H1 (cell line): ENCODE data around the gene CFAP92. TPM values are rescaled to one million over a fixed set of nuclear protein-coding genes. Genes with fewer than 3 reads are reported as not detected.

Experiments used
- CTCF ChIA-PET: fragments of 300-600 bp; sonication (Branson Sonifier 250); formaldehyde crosslinking; loops from one replicate; lab custom pipeline; 2021; ENCODE audit not compliant: partially characterized antibody; lab: Charles Lee
- POLR2A ChIA-PET: fragments of 300-600 bp; sonication (Branson Sonifier 250); formaldehyde crosslinking; loops from one replicate; lab custom pipeline; 2021; ENCODE audit warnings: inconsistent platforms; ENCODE audit not compliant: partially characterized antibody; lab: Charles Lee
- DNase-seq, 2 experiments: peaks; one replicate each; pipeline versions ENCODE4 v3.0.0 to v3.0.0-alpha.2; 2010 to 2022; ENCODE audit warnings: low spot score in 2 of 2, low read depth in 1 of 2, mixed read lengths in 1 of 2
- FAIRE-seq: peaks from 2 replicates; lab custom pipeline; 2011; peaks lifted over from hg19 to GRCh38; lab: Jason Lieb, UNC
- H2AFZ ChIP-seq: 2 replicates; pipeline ENCODE4 v1.8.1; 2012; ENCODE audit warnings: low read length, inconsistent platforms
- H2AK5ac ChIP-seq: 2 replicates; pipeline ENCODE4 v1.6.1; 2013; ENCODE audit warnings: low read depth, low read length
- H2BK120ac ChIP-seq: replicated peaks from 2 replicates; pipeline ENCODE3; 2013; ENCODE audit warnings: low read depth, low read length, inconsistent platforms
- H2BK12ac ChIP-seq: 2 replicates; pipeline ENCODE4 v1.6.1; 2013; ENCODE audit warnings: low read depth, low read length
- H2BK15ac ChIP-seq: 2 replicates; pipeline ENCODE4 v1.6.1; 2013; ENCODE audit warnings: low read length
- H2BK20ac ChIP-seq: 2 replicates; pipeline ENCODE4 v1.6.1; 2013; ENCODE audit warnings: low read length
- H2BK5ac ChIP-seq: 2 replicates; pipeline ENCODE4 v1.6.1; 2013; ENCODE audit warnings: low read depth, low read length
- H3K14ac ChIP-seq: 2 replicates; pipeline ENCODE4 v1.6.1; 2013; ENCODE audit warnings: inconsistent platforms; ENCODE audit not compliant: insufficient read length
- H3K18ac ChIP-seq: 2 replicates; pipeline ENCODE4 v1.6.1; 2013; ENCODE audit warnings: low read length; ENCODE audit errors: extremely low read depth
- H3K23ac ChIP-seq: 2 replicates; pipeline ENCODE4 v1.6.1; 2013; ENCODE audit warnings: inconsistent platforms; ENCODE audit not compliant: insufficient read length
- H3K23me2 ChIP-seq: 2 replicates; pipeline ENCODE4 v1.6.1; 2013; ENCODE audit warnings: low read depth, low read length
- H3K27ac ChIP-seq: 2 replicates; pipeline ENCODE4 v1.6.1; 2011; ENCODE audit warnings: low read depth, low read length, inconsistent platforms
- H3K27me3 ChIP-seq, 4 experiments: replicated peaks in 1 of 4; 1 replicate in 1 of 4; 2 replicates in 3 of 4; pipeline versions ENCODE4 v1.6.1 to v1.8.1; 2011 to 2013; ENCODE audit warnings: low read length in 3 of 4, mild to moderate bottlenecking in 3 of 4, inconsistent platforms in 2 of 4, mixed read lengths in 2 of 4, moderate library complexity in 1 of 4; ENCODE audit not compliant: control insufficient read depth in 3 of 4, insufficient read depth in 3 of 4; ENCODE audit errors: extremely low read depth in 1 of 4
- H3K36me3 ChIP-seq, 4 experiments: 2 replicates each; pipeline versions ENCODE4 v1.6.1 to v1.8.1; 2011 to 2013; ENCODE audit warnings: mild to moderate bottlenecking in 4 of 4, low read length in 3 of 4, moderate library complexity in 2 of 4, control low read depth in 1 of 4, inconsistent platforms in 1 of 4; ENCODE audit not compliant: insufficient read depth in 4 of 4, control insufficient read depth in 2 of 4
- H3K4ac ChIP-seq: replicated peaks from 2 replicates; pipeline ENCODE3; 2013; ENCODE audit warnings: low read length, low read depth, mixed read lengths, inconsistent platforms; ENCODE audit not compliant: insufficient read length
- H3K4me1 ChIP-seq, 4 experiments: replicated peaks in 1 of 4; 1 replicate in 1 of 4; 2 replicates in 3 of 4; pipeline versions ENCODE4 v1.6.1 to v1.8.1; 2011 to 2013; ENCODE audit warnings: low read length in 3 of 4, inconsistent platforms in 2 of 4, mixed read lengths in 1 of 4; ENCODE audit not compliant: insufficient read depth in 4 of 4, control insufficient read depth in 3 of 4
- H3K4me2 ChIP-seq, 2 experiments: 2 replicates each; pipeline versions ENCODE4 v1.6.1 to v1.8.1; 2011 to 2013; ENCODE audit warnings: low read depth in 2 of 2, low read length in 2 of 2, control low read depth in 1 of 2, inconsistent platforms in 1 of 2, mild to moderate bottlenecking in 1 of 2; ENCODE audit not compliant: insufficient read depth in 1 of 2
- H3K4me3 ChIP-seq, 4 experiments: fragments of 200-600, 300-600 bp in 1 of 4; sonication (generic), shearing (Covaris generic), sonication (Bioruptor Twin) in 1 of 4; 2 replicates each; pipeline versions ENCODE4 v1.5.1 to v1.8.1; 2011 to 2016; ENCODE audit warnings: low read length in 4 of 4, low read depth in 3 of 4, control low read depth in 2 of 4, inconsistent platforms in 2 of 4, mild to moderate bottlenecking in 2 of 4, mixed read lengths in 1 of 4, moderate library complexity in 1 of 4; ENCODE audit not compliant: insufficient read depth in 2 of 4; ENCODE audit errors: extremely low read depth in 1 of 4
- H3K56ac ChIP-seq: replicated peaks from 2 replicates; pipeline ENCODE3; 2013; ENCODE audit warnings: low read depth, mild to moderate bottlenecking, mixed read lengths, low read length, inconsistent platforms; ENCODE audit not compliant: insufficient read length
- H3K79me1 ChIP-seq: 2 replicates; pipeline ENCODE4 v1.6.1; 2013; ENCODE audit warnings: low read depth, low read length, control low read depth
- H3K79me2 ChIP-seq, 2 experiments: 2 replicates each; pipeline versions ENCODE4 v1.6.1 to v1.8.1; 2012 to 2013; ENCODE audit warnings: low read length in 2 of 2, mild to moderate bottlenecking in 2 of 2, inconsistent platforms in 1 of 2; ENCODE audit not compliant: insufficient read depth in 2 of 2, control insufficient read depth in 1 of 2
- H3K9ac ChIP-seq, 4 experiments: replicated peaks in 1 of 4; 1 replicate in 1 of 4; 2 replicates in 3 of 4; pipeline versions ENCODE4 v1.6.1 to v1.8.1; 2011 to 2013; ENCODE audit warnings: low read depth in 3 of 4, low read length in 3 of 4, control low read depth in 2 of 4, mild to moderate bottlenecking in 2 of 4, moderate library complexity in 2 of 4, inconsistent platforms in 1 of 4; ENCODE audit errors: extremely low read depth in 1 of 4
- H3K9me3 ChIP-seq, 2 experiments: 2 replicates each; pipeline versions ENCODE4 v1.6.1 to v1.8.1; 2012 to 2013; ENCODE audit warnings: mild to moderate bottlenecking in 2 of 2, moderate library complexity in 2 of 2, control low read depth in 1 of 2, inconsistent platforms in 1 of 2, low read depth in 1 of 2, low read length in 1 of 2, mixed read lengths in 1 of 2; ENCODE audit not compliant: insufficient read depth in 2 of 2
- H4K20me1 ChIP-seq, 2 experiments: replicated peaks in 1 of 2; 2 replicates each; pipeline versions ENCODE3 to v1.8.1; 2011 to 2013; ENCODE audit warnings: inconsistent platforms in 2 of 2, low read length in 2 of 2, mild to moderate bottlenecking in 1 of 2; ENCODE audit not compliant: insufficient read depth in 2 of 2, control insufficient read depth in 1 of 2
- H4K5ac ChIP-seq: 2 replicates; pipeline ENCODE4 v1.6.1; 2013; ENCODE audit warnings: low read length, low read depth, mixed read lengths, inconsistent platforms; ENCODE audit not compliant: insufficient read length
- H4K8ac ChIP-seq: 2 replicates; pipeline ENCODE4 v1.8.0; 2013; ENCODE audit warnings: mild to moderate bottlenecking, moderate library complexity, low read length, inconsistent platforms; ENCODE audit not compliant: insufficient read depth; ENCODE audit errors: extremely low read depth
- H4K91ac ChIP-seq: replicated peaks from 2 replicates; pipeline ENCODE3; 2013; ENCODE audit warnings: low read length, mixed read lengths, inconsistent platforms; ENCODE audit not compliant: insufficient read length
- JUN ChIP-seq: IDR thresholded peaks from 2 replicates; pipeline ENCODE4 v1.6.1; 2011; ENCODE audit warnings: low read depth, mild to moderate bottlenecking, improper control_type of control experiment, low read length
- SP1 ChIP-seq: IDR thresholded peaks from 2 replicates; pipeline ENCODE4 v1.6.1; 2011; ENCODE audit warnings: low read depth, low read length
- TAF7 ChIP-seq: optimal IDR thresholded peaks from 2 replicates; pipeline ENCODE3; 2011; ENCODE audit warnings: low read depth, mild to moderate bottlenecking, inconsistent platforms, low read length, moderate library complexity, borderline replicate concordance
- WGBS, 2 experiments: shearing (Covaris generic) in 1 of 2; methylation state at CpG; one replicate each; pipeline versions ENCODE4 v1.1.6 to v1.1.7; 2013 to 2015; ENCODE audit warnings: low lambda C conversion rate in 2 of 2, mixed read lengths in 2 of 2, inconsistent platforms in 1 of 2, low coverage in 1 of 2, missing lambda C conversion rate in 1 of 2; ENCODE audit not compliant: insufficient replicate concordance in 2 of 2, insufficient coverage in 1 of 2, insufficient read length in 1 of 2; ENCODE audit errors: extremely low coverage in 1 of 2, missing lambda C conversion rate in 1 of 2; 5-methylcytosine and 5-hydroxymethylcytosine counted together
- polyA plus RNA-seq, 7 experiments: library from polyadenylated mRNA; depleted of rRNA in 3 of 7; stranded (reverse) in 5 of 7; unstranded in 2 of 7; fragments of >200 nt in 5 of 7; fragments of 200-250 nt in 2 of 7; gene quantifications; 1 replicate in 5 of 7; 2 replicates in 1 of 7; 4 replicates in 1 of 7; pipeline versions ENCODE4 v1.2.1 to v1.2.3, GENCODE V29; 2011 to 2013; ENCODE audit warnings: missing spikeins in 2 of 7, mixed read lengths in 2 of 7
- total RNA-seq: library from RNA; stranded (reverse); fragmentation: NEBNext Ultra II Directional; extraction: Animal tissue kit (Norgen Biotek cat#: 25700); gene quantifications from 2 replicates; pipeline ENCODE4 v1.2.1, GENCODE V29; 2021

Gene CFAP92
- total and polyA plus RNA-seq, 2 of the 8 experiments (the other 6 are each of a cell fraction or from before 2014, with no cell fraction given) = 0.77 to 2.0 TPM

DNA sequence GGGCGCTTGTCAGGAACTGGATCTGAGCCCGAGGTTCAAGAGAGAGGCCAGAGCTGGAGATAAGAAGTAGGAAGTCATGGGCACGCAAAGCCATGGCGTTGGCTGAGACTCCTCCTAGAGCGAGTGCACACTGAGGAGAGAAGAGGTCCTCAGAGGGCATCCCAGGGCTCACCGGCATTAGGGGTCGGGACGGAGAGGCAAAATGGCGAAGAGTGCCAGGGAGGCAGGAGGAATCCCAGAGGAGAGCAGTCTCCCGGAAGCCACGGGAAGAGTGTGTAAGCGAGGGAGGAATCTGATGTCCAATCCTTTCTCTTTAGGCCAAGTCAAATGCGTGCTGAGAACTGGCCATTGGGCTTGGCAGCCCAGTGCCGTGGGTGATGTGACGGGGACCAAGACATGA lies 31.2 kb upstream of the CFAP92 start:
- FAIRE-seq = no peak

More for the DNA sequence above, 31.2 kb upstream of the CFAP92 start:
- H3K23me2 ChIP-seq = no peaks in the 10 kb centered on the region; the same call in 1 of the 2 replicates
- H2BK120ac ChIP-seq = no peak overlapping the region
- TF ChIP-seq TAF7 (no peak), SP1 (no peak), JUN (no peak)
- no peak overlapping the region for H3K4me2 ChIP-seq
- no peak overlapping the region for H3K56ac ChIP-seq
- H3K4me3 ChIP-seq = no peak overlapping the region
- no peak overlapping the region for H2BK5ac ChIP-seq
- ChIA-PET POLR2A (interaction anchor here (1.3 to 1.4 kb wide), 2 partner anchors 8 to 11 kb away, joined by 3 to 4 read pairs; no protein-coding TSS in a partner anchor), CTCF (interaction anchor here (1.0 to 10.0 kb wide), 10 partner anchors 9 to 60 kb away, joined by 3 to 58 read pairs (median 6); no protein-coding TSS in a partner anchor)
- no peak overlapping the region for H3K18ac ChIP-seq
- WGBS, 2 experiments = 94% methylated on average over 15 of the region's 15 CpGs; no CpG with 5 or more reads in 1 of the 2 experiments
- no peak overlapping the region for H3K23ac ChIP-seq
- peak overlapping the region; percentile 77; the same call in 1 of the 2 replicates for H2BK15ac ChIP-seq
- no peak overlapping the region for H4K91ac ChIP-seq
- no peaks in the 10 kb centered on the region for H3K79me2 ChIP-seq
- no peaks in the 10 kb centered on the region for H3K9me3 ChIP-seq
- H2AFZ ChIP-seq = no peak overlapping the region
- H3K9ac ChIP-seq = no peak overlapping the region
- no peak overlapping the region; the same call in 1 of the 2 replicates for H4K8ac ChIP-seq
- no peak overlapping the region for H4K5ac ChIP-seq
- DNase-seq = no peak
- no peaks in the 10 kb centered on the region for H3K79me1 ChIP-seq
- no peak overlapping the region for H2AK5ac ChIP-seq
- no peak overlapping the region for H2BK20ac ChIP-seq
- H3K27me3 ChIP-seq = peaks cover 5 to 23% (median 19%) of the 10 kb centered on the region in 4 experiments
- peaks cover 0 to 4% (median 0%) of the 10 kb centered on the region in 4 experiments; a peak in 3 of 7 replicates for H3K4me1 ChIP-seq
- H3K14ac ChIP-seq = no peak overlapping the region
- H4K20me1 ChIP-seq = no peaks in the 10 kb centered on the region
- no peak overlapping the region for H3K4ac ChIP-seq
- H2BK12ac ChIP-seq = no peak overlapping the region
- H3K27ac ChIP-seq = no peak overlapping the region
- no peaks in the 10 kb centered on the region for H3K36me3 ChIP-seq
